Right lobe of liver (tissue), 4 donors: Measurements from ENCODE around the gene NPPC.

ENCODE experiments used
- CTCF ChIP-seq, 4 donors: fragments of 200-600 bp in 3 of 4; fragments of 450-650 bp in 1 of 4; IDR thresholded peaks; one replicate each; pipeline versions ENCODE4 v1.5.1 to v1.8.0; 2016 to 2022; ENCODE audit warnings: antibody characterized with exemption in 4 of 4, mild to moderate bottlenecking in 2 of 4
- POLR2A ChIP-seq: fragments of 450-650 bp; IDR thresholded peaks from one replicate; pipeline ENCODE4 v1.6.1; 2017; ENCODE audit warnings: antibody characterized with exemption, mild to moderate bottlenecking
- donor health status: DM: no; HTN: no; CAD: no.
- donor health status: DM: no; HTN: no; CAD: no.
- donor health status: DM: no; HTN: yes; CAD: no.

- no peak for TF ChIP-seq CTCF (IDR thresholded peaks at IDR 0.05)
- no peak for TF ChIP-seq POLR2A
Measured at GRCh38 chr2:231884438-231885140, 41.6 kb downstream of the NPPC start.
